WTC11 (cell line): Measurements from ENCODE around the gene ADAM33.

ENCODE experiments used
- CREB1 ChIP-seq: sonication (generic); formaldehyde crosslinking; IDR thresholded peaks from 2 replicates; pipeline ENCODE4 v1.8.0; 2023; ENCODE audit warnings: mild to moderate bottlenecking, missing genetic modification reagents
- CREM ChIP-seq: sonication (generic); formaldehyde crosslinking; IDR thresholded peaks from 2 replicates; pipeline ENCODE4 v1.8.1; 2022; ENCODE audit warnings: mild to moderate bottlenecking, missing genetic modification reagents, moderate library complexity
- CTCF ChIP-seq: fragments of 200-600 bp; IDR thresholded peaks from 2 replicates; pipeline ENCODE4 v1.8.0; 2022; ENCODE audit warnings: antibody characterized with exemption
- E2F5 ChIP-seq: sonication (generic); formaldehyde crosslinking; IDR thresholded peaks from 2 replicates; pipeline ENCODE4 v1.8.1; 2022; ENCODE audit warnings: mild to moderate bottlenecking, moderate library complexity, missing genetic modification reagents
- ESRRA ChIP-seq: sonication (generic); formaldehyde crosslinking; IDR thresholded peaks from 2 replicates; pipeline ENCODE4 v1.8.1; 2022; ENCODE audit warnings: mild to moderate bottlenecking, missing genetic modification reagents, borderline replicate concordance
- JUN ChIP-seq: sonication (generic); formaldehyde crosslinking; IDR thresholded peaks from 2 replicates; pipeline ENCODE4 v1.8.0; 2023; ENCODE audit warnings: mild to moderate bottlenecking, missing genetic modification reagents
- NFYB ChIP-seq: sonication (generic); formaldehyde crosslinking; conservative IDR thresholded peaks from 2 replicates; pipeline ENCODE4 v1.8.0; 2022; ENCODE audit warnings: low read depth, missing genetic modification reagents
- ZNF232 ChIP-seq: sonication (generic); formaldehyde crosslinking; IDR thresholded peaks from 2 replicates; pipeline ENCODE4 v1.8.0; 2022; ENCODE audit warnings: mild to moderate bottlenecking, missing genetic modification reagents
- ZNF317 ChIP-seq: sonication (generic); formaldehyde crosslinking; IDR thresholded peaks from 2 replicates; pipeline ENCODE4 v1.8.1; 2023; ENCODE audit warnings: low read depth, mild to moderate bottlenecking, moderate library complexity, missing genetic modification reagents, borderline replicate concordance
- ZNF416 ChIP-seq: fragments of 250-450 bp; sonication (Bioruptor Pico); IDR thresholded peaks from 2 replicates; pipeline ENCODE4 v1.9.0; 2021; ENCODE audit warnings: mild to moderate bottlenecking, inconsistent platforms
- ZNF512 ChIP-seq: sonication (generic); formaldehyde crosslinking; IDR thresholded peaks from 2 replicates; pipeline ENCODE4 v1.8.1; 2022; ENCODE audit warnings: missing genetic modification reagents, borderline replicate concordance

GRCh38 chr20:3705491-3705969, 23.7 kb upstream of the ADAM33 start:
- TF ChIP-seq CTCF, result no peak
- TF ChIP-seq ZNF416, result no peak
- TF ChIP-seq ZNF512, result no peak
- TF ChIP-seq CREB1 (CRISPR knock-in tag), result no peak
- no peak for TF ChIP-seq CREM
- TF ChIP-seq ESRRA (CRISPR knock-in tag), result no peak
- TF ChIP-seq NFYB, result no peak
- no peak for TF ChIP-seq JUN (CRISPR knock-in tag)
- TF ChIP-seq E2F5 (CRISPR knock-in tag), result no peak
- no peak for TF ChIP-seq ZNF317 (CRISPR knock-in tag)
- TF ChIP-seq ZNF232 (CRISPR knock-in tag), result no peak
